Measurements from ENCODE around the gene LAGE3.

LAGE3 gene

GRCh38 chrX:154436374-154436982 lies 42.6 kb downstream of the LAGE3 start:
- ChIA-PET CTCF (no interaction called here), POLR2A (no interaction called here)
- no peak overlapping the region for H3K27ac ChIP-seq (ENCODE audit: insufficient read depth in 1 of 2, low read depth in 1 of 2, low read length in 2 of 2, poor library complexity in 1 of 2, severe bottlenecking in 2 of 2)
- H3K4me1 ChIP-seq (ENCODE audit: control extremely low read depth in 1 of 4, control insufficient read depth in 4 of 4, insufficient read depth in 4 of 4, low read length in 3 of 4) = peaks cover 0 to 21% (median 11%) of the 10 kb centered on the region in 4 experiments
- peaks cover 0 to 3% (median 0%) of the 10 kb centered on the region in 5 experiments for H3K27me3 ChIP-seq (replicated peaks in 2 of 5; ENCODE audit: control insufficient read depth in 4 of 5, insufficient read depth in 5 of 5, low read length in 4 of 5)
- 39% methylated on average over 30 of the region's 78 CpGs for WGBS (ENCODE audit: insufficient coverage)
- H3K9me3 ChIP-seq (ENCODE audit: control extremely low read depth in 1 of 5, control insufficient read depth in 4 of 5, insufficient read depth in 2 of 5, low read depth in 1 of 5, low read length in 4 of 5) = peaks cover 0 to 9% (median 0%) of the 10 kb centered on the region in 5 experiments
- DNase-seq = peak; percentile 39 to 74 (median 67)
- H3K36me3 ChIP-seq (ENCODE audit: control insufficient read depth in 4 of 4, insufficient read depth in 4 of 4, low read length in 3 of 4) = peaks cover 8 to 57% (median 36%) of the 10 kb centered on the region in 4 experiments
- H3K4me3 ChIP-seq (ENCODE audit: control insufficient read depth in 1 of 7, extremely low read depth in 1 of 7, insufficient read depth in 4 of 7, low read depth in 2 of 7, low read length in 6 of 7) = peak overlapping the region in 6 of 7 experiments; percentile 15 to 80 (median 62)

DNA sequence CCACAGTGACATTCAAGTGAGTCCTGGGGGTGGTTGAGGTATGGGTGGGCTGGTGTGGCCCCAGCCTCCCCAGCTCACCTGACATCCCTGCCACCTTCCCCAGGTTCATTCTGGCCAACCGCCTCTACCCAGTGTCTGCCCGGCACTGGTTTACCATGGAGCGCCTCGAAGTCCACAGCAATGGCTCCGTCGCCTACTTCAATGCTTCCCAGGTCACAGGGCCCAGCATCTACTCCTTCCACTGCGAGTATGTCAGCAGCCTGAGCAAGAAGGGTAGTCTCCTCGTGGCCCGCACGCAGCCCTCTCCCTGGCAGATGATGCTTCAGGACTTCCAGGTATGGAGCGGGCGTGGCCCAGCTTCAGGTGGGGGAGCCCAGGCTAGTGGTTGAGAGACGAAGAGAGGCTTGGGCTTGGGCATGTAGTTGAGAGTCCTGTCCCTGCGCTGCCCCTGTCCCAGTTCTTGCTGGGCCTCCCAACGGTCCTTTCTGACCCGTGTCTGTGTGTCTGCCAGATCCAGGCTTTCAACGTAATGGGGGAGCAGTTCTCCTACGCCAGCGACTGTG lies 43.8 kb downstream of the LAGE3 start:
- CTCF ChIA-PET = interaction anchor here (1.5 kb wide), 1 partner anchor 10 kb away, joined by 3 read pairs; no protein-coding TSS in a partner anchor
- 98% methylated on average over 15 of the region's 19 CpGs for WGBS (ENCODE audit: insufficient coverage)

GRCh38 chrX:154434394-154435168 lies 44.5 kb downstream of the LAGE3 start:
- peaks cover 0 to 9% (median 0%) of the 10 kb centered on the region in 5 experiments for H3K9me3 ChIP-seq (ENCODE audit: control extremely low read depth in 1 of 5, control insufficient read depth in 4 of 5, insufficient read depth in 2 of 5, low read depth in 1 of 5, low read length in 4 of 5)
- DNase-seq = no peak
- no peak overlapping the region for H3K27ac ChIP-seq (ENCODE audit: insufficient read depth in 1 of 2, low read depth in 1 of 2, low read length in 2 of 2, poor library complexity in 1 of 2, severe bottlenecking in 2 of 2)
- peaks cover 0 to 4% (median 0%) of the 10 kb centered on the region in 5 experiments for H3K27me3 ChIP-seq (replicated peaks in 2 of 5; ENCODE audit: control insufficient read depth in 4 of 5, insufficient read depth in 5 of 5, low read length in 4 of 5)
- 87% methylated on average over 3 of the region's 7 CpGs for WGBS (ENCODE audit: insufficient coverage)
- ChIA-PET CTCF (interaction anchor here (1.5 kb wide), 1 partner anchor 11 kb away, joined by 3 read pairs; no protein-coding TSS in a partner anchor), POLR2A (interaction anchor here (0.7 kb wide), 1 partner anchor 23 kb away, joined by 3 read pairs; no protein-coding TSS in a partner anchor)
- peaks cover 8 to 46% (median 28%) of the 10 kb centered on the region in 4 experiments for H3K36me3 ChIP-seq (ENCODE audit: control insufficient read depth in 4 of 4, insufficient read depth in 4 of 4, low read length in 3 of 4)
- peaks cover 0 to 40% (median 29%) of the 10 kb centered on the region in 4 experiments for H3K4me1 ChIP-seq (ENCODE audit: control extremely low read depth in 1 of 4, control insufficient read depth in 4 of 4, insufficient read depth in 4 of 4, low read length in 3 of 4)
- no peak overlapping the region for H3K4me3 ChIP-seq (ENCODE audit: control insufficient read depth in 1 of 7, extremely low read depth in 1 of 7, insufficient read depth in 4 of 7, low read depth in 2 of 7, low read length in 6 of 7)

More for the DNA sequence above, 43.8 kb downstream of the LAGE3 start:
- Histone ChIP-seq H3K9me3 (ENCODE audit: control extremely low read depth in 1 of 5, control insufficient read depth in 4 of 5, insufficient read depth in 2 of 5, low read depth in 1 of 5, low read length in 4 of 5) (peaks cover 0 to 9% (median 0%) of the 10 kb centered on the region in 5 experiments), H3K36me3 (ENCODE audit: control insufficient read depth in 4 of 4, insufficient read depth in 4 of 4, low read length in 3 of 4) (peaks cover 8 to 50% (median 29%) of the 10 kb centered on the region in 4 experiments), H3K4me1 (ENCODE audit: control extremely low read depth in 1 of 4, control insufficient read depth in 4 of 4, insufficient read depth in 4 of 4, low read length in 3 of 4) (peaks cover 0 to 33% (median 24%) of the 10 kb centered on the region in 4 experiments), H3K27ac (ENCODE audit: insufficient read depth in 1 of 2, low read depth in 1 of 2, low read length in 2 of 2, poor library complexity in 1 of 2, severe bottlenecking in 2 of 2) (no peak overlapping the region), H3K27me3 (replicated peaks in 2 of 5; ENCODE audit: control insufficient read depth in 4 of 5, insufficient read depth in 5 of 5, low read length in 4 of 5) (peaks cover 0 to 4% (median 0%) of the 10 kb centered on the region in 5 experiments), H3K4me3 (ENCODE audit: control insufficient read depth in 1 of 7, extremely low read depth in 1 of 7, insufficient read depth in 4 of 7, low read depth in 2 of 7, low read length in 6 of 7) (no peak overlapping the region)
- POLR2A ChIA-PET = interaction anchor here (0.7 kb wide), 1 partner anchor 23 kb away, joined by 3 read pairs; no protein-coding TSS in a partner anchor
- DNase-seq = no peak

GRCh38 chrX:154433605-154434004 lies 45.5 kb downstream of the LAGE3 start:
- no peak overlapping the region for H3K27ac ChIP-seq (ENCODE audit: insufficient read depth in 1 of 2, low read depth in 1 of 2, low read length in 2 of 2, poor library complexity in 1 of 2, severe bottlenecking in 2 of 2)
- ChIA-PET POLR2A (no interaction called here), CTCF (interaction anchor here (1.5 kb wide), 1 partner anchor 12 kb away, joined by 3 read pairs; no protein-coding TSS in a partner anchor)
- 87% methylated on average over 3 of the region's 7 CpGs for WGBS (ENCODE audit: insufficient coverage)
- H3K27me3 ChIP-seq (replicated peaks in 2 of 5; ENCODE audit: control insufficient read depth in 4 of 5, insufficient read depth in 5 of 5, low read length in 4 of 5) = peaks cover 0 to 4% (median 0%) of the 10 kb centered on the region in 5 experiments
- DNase-seq = no peak
- no peak overlapping the region for H3K4me3 ChIP-seq (ENCODE audit: control insufficient read depth in 1 of 7, extremely low read depth in 1 of 7, insufficient read depth in 4 of 7, low read depth in 2 of 7, low read length in 6 of 7)
- peaks cover 0 to 9% (median 0%) of the 10 kb centered on the region in 5 experiments for H3K9me3 ChIP-seq (ENCODE audit: control extremely low read depth in 1 of 5, control insufficient read depth in 4 of 5, insufficient read depth in 2 of 5, low read depth in 1 of 5, low read length in 4 of 5)
- peaks cover 0 to 45% (median 34%) of the 10 kb centered on the region in 4 experiments for H3K4me1 ChIP-seq (ENCODE audit: control extremely low read depth in 1 of 4, control insufficient read depth in 4 of 4, insufficient read depth in 4 of 4, low read length in 3 of 4)
- H3K36me3 ChIP-seq (ENCODE audit: control insufficient read depth in 4 of 4, insufficient read depth in 4 of 4, low read length in 3 of 4) = peaks cover 8 to 41% (median 23%) of the 10 kb centered on the region in 4 experiments

- POLR2A ChIA-PET = no interaction called here
- Histone ChIP-seq H3K4me3 (ENCODE audit: control insufficient read depth in 1 of 7, extremely low read depth in 1 of 7, insufficient read depth in 4 of 7, low read depth in 2 of 7, low read length in 6 of 7) (no peak overlapping the region), H3K36me3 (ENCODE audit: control insufficient read depth in 4 of 4, insufficient read depth in 4 of 4, low read length in 3 of 4) (peaks cover 8 to 41% (median 23%) of the 10 kb centered on the region in 4 experiments)
Observed at GRCh38 chrX:154432210-154432609, 46.9 kb downstream of the LAGE3 start.

DNA sequence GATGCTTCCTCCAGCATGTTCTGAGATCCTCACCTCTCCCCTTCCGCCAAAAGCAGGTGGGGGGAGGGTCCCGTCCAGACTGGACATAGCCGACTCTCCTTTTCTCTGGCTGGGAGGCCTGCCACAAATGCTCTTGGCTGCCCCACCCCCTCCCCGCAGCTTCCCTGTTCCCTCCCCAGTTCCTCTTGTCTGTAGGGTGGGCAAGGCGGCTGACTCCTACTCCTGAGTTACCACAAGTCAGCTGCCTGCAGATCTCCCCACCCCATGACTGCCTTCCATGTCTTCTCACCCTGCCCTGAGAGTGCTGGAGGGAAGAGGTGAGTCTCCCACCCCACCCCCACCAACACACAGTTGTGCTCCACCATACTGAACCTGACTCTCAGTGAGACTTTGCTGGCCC lies 47.7 kb downstream of the LAGE3 start:
- Histone ChIP-seq H3K9me3 (ENCODE audit: control extremely low read depth in 1 of 5, control insufficient read depth in 4 of 5, insufficient read depth in 2 of 5, low read depth in 1 of 5, low read length in 4 of 5) (peaks cover 0 to 4% (median 0%) of the 10 kb centered on the region in 5 experiments), H3K4me1 (ENCODE audit: control extremely low read depth in 1 of 4, control insufficient read depth in 4 of 4, insufficient read depth in 4 of 4, low read length in 3 of 4) (peaks cover 0 to 42% (median 36%) of the 10 kb centered on the region in 4 experiments), H3K36me3 (ENCODE audit: control insufficient read depth in 4 of 4, insufficient read depth in 4 of 4, low read length in 3 of 4) (peaks cover 8 to 41% (median 23%) of the 10 kb centered on the region in 4 experiments), H3K27ac (ENCODE audit: insufficient read depth in 1 of 2, low read depth in 1 of 2, low read length in 2 of 2, poor library complexity in 1 of 2, severe bottlenecking in 2 of 2) (peak overlapping the region in 1 of 2 experiments; percentile 43), H3K4me3 (ENCODE audit: control insufficient read depth in 1 of 7, extremely low read depth in 1 of 7, insufficient read depth in 4 of 7, low read depth in 2 of 7, low read length in 6 of 7) (peak overlapping the region in 3 of 7 experiments; percentile 0 to 30 (median 5)), H3K27me3 (replicated peaks in 2 of 5; ENCODE audit: control insufficient read depth in 4 of 5, insufficient read depth in 5 of 5, low read length in 4 of 5) (peaks cover 0 to 4% (median 0%) of the 10 kb centered on the region in 5 experiments)
- CTCF ChIA-PET = interaction anchor here (0.6 to 1.8 kb wide), 5 partner anchors 9 to 59 kb away, joined by 3 to 4 read pairs (median 3); partner anchors contain the start of genes RPL10 and SLC10A3
- 30% methylated on average over 2 of the region's 5 CpGs for WGBS (ENCODE audit: insufficient coverage)
- DNase-seq = peak in 2 of 3 donors; percentile 50 to 55
- POLR2A ChIA-PET = interaction anchor here (0.7 to 0.8 kb wide), 2 partner anchors 10 to 98 kb away, joined by 3 read pairs; no protein-coding TSS in a partner anchor

More at GRCh38 chrX:154432210-154432609, 46.9 kb downstream of the LAGE3 start:
- Histone ChIP-seq H3K9me3 (ENCODE audit: control extremely low read depth in 1 of 5, control insufficient read depth in 4 of 5, insufficient read depth in 2 of 5, low read depth in 1 of 5, low read length in 4 of 5) (peaks cover 0 to 6% (median 0%) of the 10 kb centered on the region in 5 experiments), H3K27me3 (replicated peaks in 2 of 5; ENCODE audit: control insufficient read depth in 4 of 5, insufficient read depth in 5 of 5, low read length in 4 of 5) (peaks cover 0 to 4% (median 0%) of the 10 kb centered on the region in 5 experiments), H3K4me1 (ENCODE audit: control extremely low read depth in 1 of 4, control insufficient read depth in 4 of 4, insufficient read depth in 4 of 4, low read length in 3 of 4) (peaks cover 0 to 40% (median 35%) of the 10 kb centered on the region in 4 experiments), H3K27ac (ENCODE audit: insufficient read depth in 1 of 2, low read depth in 1 of 2, low read length in 2 of 2, poor library complexity in 1 of 2, severe bottlenecking in 2 of 2) (no peak overlapping the region)
- CTCF ChIA-PET = interaction anchor here (1.1 kb wide), 1 partner anchor 10 kb away, joined by 3 read pairs; no protein-coding TSS in a partner anchor
- DNase-seq = no peak
- WGBS (ENCODE audit: insufficient coverage) = 92% methylated on average over 4 of the region's 8 CpGs
